Ureter (tissue), 1 donor: ENCODE data around the gene ATMIN. TPM values are rescaled to one million over a fixed set of nuclear protein-coding genes. Genes with fewer than 3 reads are reported as not detected.
A peak's percentile ranks its signal among the peaks of the same experiment; 100 is the strongest.

Source experiments
- DNase-seq: peaks from one replicate; pipeline ENCODE4 v3.0.0-alpha.2; 2020; ENCODE audit warnings: low spot score
- total RNA-seq: library from RNA; stranded (reverse); gene quantifications from one replicate; pipeline ENCODE4 v1.2.4, GENCODE V29; 2023
- donor health status: DM: yes; HTN: yes; CAD: no.

Gene ATMIN
- 42.9 TPM for total RNA-seq

- DNase-seq = peak; percentile 85
Observed at GRCh38 chr16:81035398-81035974, at the start of gene ATMIN. Gene ATMIN, plus strand, starts transcription at chr16:81035842. Its CDS starts 29 bp downstream, at chr16:81035871.

- no peak for DNase-seq
Observed at GRCh38 chr16:80986557-80986956, 49.1 kb upstream of the ATMIN start.

- no peak for DNase-seq
Observed at GRCh38 chr16:80988756-80989155, 46.9 kb upstream of the ATMIN start.

GRCh38 chr16:80989801-80990200 lies 45.8 kb upstream of the ATMIN start:
- no peak for DNase-seq

- DNase-seq = no peak
Observed at GRCh38 chr16:80990577-80990976, 45.1 kb upstream of the ATMIN start.

- no peak for DNase-seq
Observed at GRCh38 chr16:80990978-80991377, 44.7 kb upstream of the ATMIN start.

GRCh38 chr16:80991792-80992430 lies 43.7 kb upstream of the ATMIN start:
- no peak for DNase-seq

- no peak for DNase-seq
Observed at GRCh38 chr16:80992676-80993293, 42.9 kb upstream of the ATMIN start.

GRCh38 chr16:80993307-80993706 lies 42.3 kb upstream of the ATMIN start:
- no peak for DNase-seq

- no peak for DNase-seq
Observed at GRCh38 chr16:80993834-80994233, 41.8 kb upstream of the ATMIN start.

GRCh38 chr16:80994451-80994850 lies 41.2 kb upstream of the ATMIN start:
- no peak for DNase-seq

GRCh38 chr16:80996688-80997138 lies 38.9 kb upstream of the ATMIN start:
- no peak for DNase-seq

GRCh38 chr16:80997139-80997798 lies 38.4 kb upstream of the ATMIN start:
- no peak for DNase-seq

GRCh38 chr16:80997964-80998620 lies 37.5 kb upstream of the ATMIN start:
- no peak for DNase-seq

GRCh38 chr16:81000873-81001272 lies 34.8 kb upstream of the ATMIN start:
- no peak for DNase-seq

- no peak for DNase-seq
Observed at GRCh38 chr16:81001330-81001729, 34.3 kb upstream of the ATMIN start.

- no peak for DNase-seq
Observed at GRCh38 chr16:81003064-81003463, 32.6 kb upstream of the ATMIN start.

- DNase-seq = no peak
Observed at GRCh38 chr16:81003610-81004460, 31.8 kb upstream of the ATMIN start.

- DNase-seq = no peak
Observed at GRCh38 chr16:81004646-81005353, 30.8 kb upstream of the ATMIN start.

- no peak for DNase-seq
Observed at GRCh38 chr16:81005610-81006161, 30.0 kb upstream of the ATMIN start.
